Activated CD8-positive, alpha-beta memory T cell treated with anti-CD3 and anti-CD28 coated beads, Interleukin-2, amount 10 ng/mL, durations not matched to agents 7 days and 5 days (primary cell): ENCODE results near the gene HEATR9. TPM values are rescaled to one million over a fixed set of nuclear protein-coding genes. Genes with fewer than 3 reads are reported as not detected.
A peak's percentile ranks its signal among the peaks of the same experiment; 100 is the strongest.

Experiments used
- ATAC-seq: fragments of 150-1000 bp; cut with Tn5 transposase; one replicate; pipeline ENCODE4 v1.10.0; 2021; ENCODE audit warnings: moderate library complexity
- CTCF ChIA-PET: fragments of 350-600 bp; sonication (Branson Sonifier 250); formaldehyde crosslinking; loops from one replicate; lab custom pipeline; 2021; ENCODE audit warnings: antibody characterized with exemption; lab: Charles Lee
- DNase-seq: peaks from one replicate; pipeline ENCODE4 v3.0.0-alpha.2; 2020
- H3K27ac Mint-ChIP-seq: one replicate; pipeline ENCODE4 v1.8.0; 2021; ENCODE audit warnings: mild to moderate bottlenecking, mixed read lengths
- H3K27me3 Mint-ChIP-seq: one replicate; pipeline ENCODE4 v1.8.0; 2021; ENCODE audit warnings: mixed read lengths
- H3K36me3 Mint-ChIP-seq: one replicate; pipeline ENCODE4 v1.8.0; 2021; ENCODE audit warnings: mild to moderate bottlenecking, mixed read lengths
- H3K4me1 Mint-ChIP-seq: one replicate; pipeline ENCODE4 v1.8.0; 2021; ENCODE audit warnings: mixed read lengths
- H3K4me3 Mint-ChIP-seq: one replicate; pipeline ENCODE4 v1.8.0; 2021; ENCODE audit warnings: mild to moderate bottlenecking, moderate library complexity, mixed read lengths
- H3K9me3 Mint-ChIP-seq: one replicate; pipeline ENCODE4 v1.8.0; 2022; ENCODE audit warnings: low read depth, mixed read lengths
- total RNA-seq, 2 experiments: library from RNA; stranded (reverse); gene quantifications; one replicate each; pipeline ENCODE4 v1.2.3, GENCODE V29; 2021

Gene HEATR9
- total RNA-seq: 1 to 10 TPM; 6.4 to 6.7 TPM

GRCh38 chr17:35868737-35869136 lies at the start of gene HEATR9:
TSS of gene HEATR9 (minus strand) at chr17:35868891. CDS start at chr17:35868742, 149 bp downstream.
- H3K36me3 Mint-ChIP-seq: peaks cover 48% of the 10 kb centered on the region
- ATAC-seq: no peak
- H3K9me3 Mint-ChIP-seq: no peaks in the 10 kb centered on the region
- peaks cover 54% of the 10 kb centered on the region for H3K4me1 Mint-ChIP-seq
- CTCF ChIA-PET: interaction anchor here (0.6 to 2.0 kb wide), 5 partner anchors 9 to 100 kb away, joined by 3 to 5 read pairs (median 4); partner anchors contain the start of gene CCL5
- no peak within 1 kb of the TSS for H3K4me3 Mint-ChIP-seq
- DNase-seq: no peak
- H3K27me3 Mint-ChIP-seq: no peaks in the 10 kb centered on the region
- H3K27ac Mint-ChIP-seq: peak within 1 kb of the TSS; percentile 25

- Mint-ChIP-seq H3K9me3 (no peaks in the 10 kb centered on the region), H3K4me3 (no peak overlapping the region), H3K4me1 (peaks cover 55% of the 10 kb centered on the region), H3K36me3 (peaks cover 59% of the 10 kb centered on the region), H3K27ac (no peak overlapping the region), H3K27me3 (no peaks in the 10 kb centered on the region)
- ATAC-seq (no peak), DNase-seq (no peak)
- CTCF ChIA-PET: interaction anchor here (1.2 to 1.9 kb wide), 2 partner anchors 9 to 19 kb away, joined by 4 to 5 read pairs; no protein-coding TSS in a partner anchor
Measured at GRCh38 chr17:35917519-35918213, 49.0 kb upstream of the HEATR9 start.

- ATAC-seq (no peak), DNase-seq (no peak)
- H3K27me3 Mint-ChIP-seq: no peaks in the 10 kb centered on the region
- peaks cover 57% of the 10 kb centered on the region for H3K36me3 Mint-ChIP-seq
- H3K4me1 Mint-ChIP-seq: peaks cover 43% of the 10 kb centered on the region
- H3K9me3 Mint-ChIP-seq: no peaks in the 10 kb centered on the region
- no peak overlapping the region for H3K4me3 Mint-ChIP-seq
- H3K27ac Mint-ChIP-seq: no peak overlapping the region
- CTCF ChIA-PET: interaction anchor here (1.0 to 1.9 kb wide), 8 partner anchors 11 to 64 kb away, joined by 3 to 5 read pairs (median 4); partner anchors contain the start of gene RDM1
Measured at GRCh38 chr17:35915153-35915964, 46.7 kb upstream of the HEATR9 start.

GRCh38 chr17:35914354-35914753 lies 45.7 kb upstream of the HEATR9 start:
- Mint-ChIP-seq H3K9me3 (no peaks in the 10 kb centered on the region), H3K4me3 (no peak overlapping the region), H3K27me3 (no peaks in the 10 kb centered on the region), H3K4me1 (peaks cover 42% of the 10 kb centered on the region), H3K27ac (no peak overlapping the region), H3K36me3 (peaks cover 49% of the 10 kb centered on the region)
- ATAC-seq: no peak
- no peak for DNase-seq
- CTCF ChIA-PET: interaction anchor here (0.8 to 1.6 kb wide), 4 partner anchors 12 to 33 kb away, joined by 3 to 5 read pairs (median 4); no protein-coding TSS in a partner anchor

GRCh38 chr17:35913609-35914008 lies 44.9 kb upstream of the HEATR9 start:
- Mint-ChIP-seq H3K4me1 (peaks cover 47% of the 10 kb centered on the region), H3K9me3 (no peaks in the 10 kb centered on the region), H3K27ac (no peak overlapping the region), H3K4me3 (no peak overlapping the region), H3K27me3 (no peaks in the 10 kb centered on the region), H3K36me3 (peaks cover 52% of the 10 kb centered on the region)
- no peak for ATAC-seq
- no peak for DNase-seq
- CTCF ChIA-PET: interaction anchor here (0.8 to 1.6 kb wide), 4 partner anchors 13 to 87 kb away, joined by 3 to 5 read pairs (median 3); no protein-coding TSS in a partner anchor

- CTCF ChIA-PET: interaction anchor here (1.3 kb wide), 1 partner anchor 63 kb away, joined by 3 read pairs; no protein-coding TSS in a partner anchor
- no peak overlapping the region for H3K4me3 Mint-ChIP-seq
- no peak overlapping the region for H3K27ac Mint-ChIP-seq
Measured at GRCh38 chr17:35912942-35913341, 44.3 kb upstream of the HEATR9 start.

GRCh38 chr17:35912339-35912912 lies 43.7 kb upstream of the HEATR9 start:
- H3K4me3 Mint-ChIP-seq: no peak overlapping the region
- peaks cover 47% of the 10 kb centered on the region for H3K4me1 Mint-ChIP-seq
- DNase-seq (no peak), ATAC-seq (no peak)
- CTCF ChIA-PET: interaction anchor here (1.3 to 3.6 kb wide), 3 partner anchors 13 to 63 kb away, joined by 3 to 23 read pairs (median 7); no protein-coding TSS in a partner anchor
- no peak overlapping the region for H3K27ac Mint-ChIP-seq
- H3K27me3 Mint-ChIP-seq: no peaks in the 10 kb centered on the region
- peaks cover 45% of the 10 kb centered on the region for H3K36me3 Mint-ChIP-seq
- H3K9me3 Mint-ChIP-seq: no peaks in the 10 kb centered on the region

More at GRCh38 chr17:35912942-35913341, 44.3 kb upstream of the HEATR9 start:
- H3K36me3 Mint-ChIP-seq: peaks cover 50% of the 10 kb centered on the region
- no peak for DNase-seq
- peaks cover 44% of the 10 kb centered on the region for H3K4me1 Mint-ChIP-seq
- H3K9me3 Mint-ChIP-seq: no peaks in the 10 kb centered on the region
- no peak for ATAC-seq
- H3K27me3 Mint-ChIP-seq: no peaks in the 10 kb centered on the region

- peaks cover 48% of the 10 kb centered on the region for H3K4me1 Mint-ChIP-seq
- H3K36me3 Mint-ChIP-seq: peaks cover 49% of the 10 kb centered on the region
- no peak overlapping the region for H3K4me3 Mint-ChIP-seq
- CTCF ChIA-PET: interaction anchor here (0.7 to 3.6 kb wide), 6 partner anchors 9 to 93 kb away, joined by 3 to 23 read pairs (median 3); no protein-coding TSS in a partner anchor
- no peaks in the 10 kb centered on the region for H3K9me3 Mint-ChIP-seq
- no peak overlapping the region for H3K27ac Mint-ChIP-seq
- ATAC-seq: no peak
- DNase-seq: no peak
- H3K27me3 Mint-ChIP-seq: no peaks in the 10 kb centered on the region
Measured at GRCh38 chr17:35909408-35909807, 40.7 kb upstream of the HEATR9 start.

GRCh38 chr17:35907691-35908090 lies 39.0 kb upstream of the HEATR9 start:
- no peak for DNase-seq
- Mint-ChIP-seq H3K27me3 (no peaks in the 10 kb centered on the region), H3K4me3 (no peak overlapping the region), H3K4me1 (peaks cover 49% of the 10 kb centered on the region), H3K36me3 (peaks cover 44% of the 10 kb centered on the region), H3K9me3 (no peaks in the 10 kb centered on the region), H3K27ac (no peak overlapping the region)
- no peak for ATAC-seq
- CTCF ChIA-PET: interaction anchor here (1.0 to 1.3 kb wide), 2 partner anchors 15 to 23 kb away, joined by 4 to 5 read pairs; partner anchors contain the start of gene RDM1

- CTCF ChIA-PET: interaction anchor here (1.0 to 1.5 kb wide), 3 partner anchors 15 to 28 kb away, joined by 3 to 5 read pairs (median 4); partner anchors contain the start of genes CCL5 and RDM1
- H3K36me3 Mint-ChIP-seq: peaks cover 43% of the 10 kb centered on the region
- H3K4me1 Mint-ChIP-seq: peaks cover 50% of the 10 kb centered on the region
- DNase-seq (no peak), ATAC-seq (no peak)
- H3K4me3 Mint-ChIP-seq: no peak overlapping the region
- no peaks in the 10 kb centered on the region for H3K9me3 Mint-ChIP-seq
- no peaks in the 10 kb centered on the region for H3K27me3 Mint-ChIP-seq
- no peak overlapping the region for H3K27ac Mint-ChIP-seq
Measured at GRCh38 chr17:35906926-35907637, 38.4 kb upstream of the HEATR9 start.

- Mint-ChIP-seq H3K4me3 (no peak overlapping the region), H3K4me1 (peaks cover 54% of the 10 kb centered on the region), H3K9me3 (no peaks in the 10 kb centered on the region), H3K27ac (no peak overlapping the region), H3K27me3 (no peaks in the 10 kb centered on the region), H3K36me3 (peaks cover 39% of the 10 kb centered on the region)
- ATAC-seq: no peak
- CTCF ChIA-PET: interaction anchor here (0.7 to 1.5 kb wide), 3 partner anchors 14 to 677 kb away, joined by 3 to 5 read pairs (median 3); partner anchors contain the start of gene CCL5
- no peak for DNase-seq
Measured at GRCh38 chr17:35906191-35906925, 37.7 kb upstream of the HEATR9 start.
